Activated naive CD8-positive, alpha-beta T cell treated with anti-CD3 and anti-CD28 coated beads, Interleukin-2, amount 10 ng/mL, durations not matched to agents 7 days and 5 days (primary cell): ENCODE measurements around the gene CHMP5. TPM values are rescaled to one million over a fixed set of nuclear protein-coding genes. Genes with fewer than 3 reads are reported as not detected.
A peak's percentile ranks its signal among the peaks of the same experiment; 100 is the strongest.

ENCODE experiments used
- ATAC-seq: fragments of 150-1000 bp; cut with Tn5 transposase; one replicate; pipeline ENCODE4 v1.10.0; 2021; ENCODE audit warnings: low read depth, moderate library complexity
- POLR2A ChIA-PET: fragments of 350-600 bp; sonication (Branson Sonifier 250); formaldehyde crosslinking; loops from one replicate; lab custom pipeline; 2021; ENCODE audit warnings: antibody characterized with exemption; lab: Charles Lee
- DNase-seq: peaks from one replicate; pipeline ENCODE4 v3.0.0; 2021
- H3K27ac Mint-ChIP-seq: one replicate; pipeline ENCODE4 v1.8.0; 2022; ENCODE audit warnings: mild to moderate bottlenecking, mixed read lengths
- H3K27me3 Mint-ChIP-seq: one replicate; pipeline ENCODE4 v1.8.0; 2022; ENCODE audit warnings: mild to moderate bottlenecking, moderate library complexity, mixed read lengths
- H3K36me3 Mint-ChIP-seq: one replicate; pipeline ENCODE4 v1.8.0; 2021; ENCODE audit warnings: mild to moderate bottlenecking, mixed read lengths
- H3K4me1 Mint-ChIP-seq: one replicate; pipeline ENCODE4 v1.8.0; 2021; ENCODE audit warnings: mixed read lengths
- H3K4me3 Mint-ChIP-seq: one replicate; pipeline ENCODE4 v1.8.0; 2022; ENCODE audit warnings: mild to moderate bottlenecking, moderate library complexity, mixed read lengths
- H3K9me3 Mint-ChIP-seq: one replicate; pipeline ENCODE4 v1.8.0; 2021; ENCODE audit warnings: mixed read lengths
- total RNA-seq, 2 experiments: library from RNA; stranded (reverse); gene quantifications; one replicate each; pipeline ENCODE4 v1.2.3, GENCODE V29; 2021

The CHMP5 gene
- 10 to 100 TPM; 96.1 to 97.1 TPM for total RNA-seq

GRCh38 chr9:33264473-33265177 is at the start of gene CHMP5, which contains the start of gene BAG1:
Gene CHMP5 (plus strand): TSS chr9:33265049. CDS start chr9:33265079, 30 bp downstream.
Gene BAG1 (minus strand): TSS chr9:33264708.
- Mint-ChIP-seq H3K27ac (peak within 1 kb of the TSS; percentile 97), H3K4me3 (peak within 1 kb of the TSS; percentile 98), H3K27me3 (no peaks in the 10 kb centered on the region), H3K36me3 (peaks cover 38% of the 10 kb centered on the region), H3K4me1 (peaks cover 40% of the 10 kb centered on the region), H3K9me3 (no peaks in the 10 kb centered on the region)
- peak; percentile 99 for DNase-seq
- ATAC-seq, result peak; percentile 85
- POLR2A ChIA-PET, result interaction anchor here (0.5 to 5.9 kb wide), 16 partner anchors 9 to 240 kb away, joined by 3 to 36 read pairs (median 5); partner anchors contain the start of genes B4GALT1, DNAJA1, NFX1 and NOL6

- DNase-seq, result no peak
- Mint-ChIP-seq H3K9me3 (no peaks in the 10 kb centered on the region), H3K36me3 (no peaks in the 10 kb centered on the region), H3K4me3 (no peak overlapping the region), H3K27me3 (peaks cover 5% of the 10 kb centered on the region), H3K4me1 (peaks cover 23% of the 10 kb centered on the region), H3K27ac (peak overlapping the region; percentile 62)
- ATAC-seq, result peak; percentile 18
- POLR2A ChIA-PET, result no interaction called here
Observed at GRCh38 chr9:33220681-33221567, 43.9 kb upstream of the CHMP5 start.

- ATAC-seq (no peak), DNase-seq (no peak)
- Mint-ChIP-seq H3K27me3 (peaks cover 5% of the 10 kb centered on the region), H3K4me3 (no peak overlapping the region), H3K27ac (no peak overlapping the region), H3K4me1 (peaks cover 24% of the 10 kb centered on the region), H3K9me3 (no peaks in the 10 kb centered on the region), H3K36me3 (no peaks in the 10 kb centered on the region)
- POLR2A ChIA-PET, result no interaction called here
Observed at GRCh38 chr9:33221568-33221884, 43.3 kb upstream of the CHMP5 start.

- no peak overlapping the region for H3K4me3 Mint-ChIP-seq
- peaks cover 5% of the 10 kb centered on the region for H3K27me3 Mint-ChIP-seq
- ATAC-seq (no peak), DNase-seq (no peak)
- POLR2A ChIA-PET, result no interaction called here
- H3K27ac Mint-ChIP-seq, result no peak overlapping the region
- peaks cover 26% of the 10 kb centered on the region for H3K4me1 Mint-ChIP-seq
- no peaks in the 10 kb centered on the region for H3K9me3 Mint-ChIP-seq
- H3K36me3 Mint-ChIP-seq, result no peaks in the 10 kb centered on the region
Observed at GRCh38 chr9:33222031-33222430, 42.8 kb upstream of the CHMP5 start.

- ATAC-seq (no peak), DNase-seq (no peak)
- Mint-ChIP-seq H3K36me3 (no peaks in the 10 kb centered on the region), H3K4me1 (peaks cover 28% of the 10 kb centered on the region), H3K9me3 (no peaks in the 10 kb centered on the region), H3K27me3 (no peaks in the 10 kb centered on the region), H3K4me3 (no peak overlapping the region), H3K27ac (no peak overlapping the region)
- POLR2A ChIA-PET, result no interaction called here
Observed at GRCh38 chr9:33223696-33224095, 41.2 kb upstream of the CHMP5 start.

GRCh38 chr9:33225319-33226147 is 39.3 kb upstream of the CHMP5 start:
- DNase-seq (peak; percentile 45), ATAC-seq (no peak)
- Mint-ChIP-seq H3K4me1 (peaks cover 27% of the 10 kb centered on the region), H3K36me3 (no peaks in the 10 kb centered on the region), H3K27me3 (no peaks in the 10 kb centered on the region), H3K4me3 (no peak overlapping the region), H3K9me3 (no peaks in the 10 kb centered on the region), H3K27ac (peak overlapping the region; percentile 7)
- POLR2A ChIA-PET, result interaction anchor here (1.3 to 2.0 kb wide), 2 partner anchors 58 to 200 kb away, joined by 4 to 13 read pairs; partner anchors contain the start of genes B4GALT1 and DNAJA1

- peak overlapping the region; percentile 5 for H3K27ac Mint-ChIP-seq
- H3K36me3 Mint-ChIP-seq, result no peaks in the 10 kb centered on the region
- no peak for ATAC-seq
- H3K4me1 Mint-ChIP-seq, result peaks cover 13% of the 10 kb centered on the region
- POLR2A ChIA-PET, result interaction anchor here (2.0 kb wide), 2 partner anchors 151 to 202 kb away, joined by 4 to 13 read pairs; partner anchors contain the start of genes DNAJA1 and SMU1
- no peak for DNase-seq
- H3K27me3 Mint-ChIP-seq, result peaks cover 4% of the 10 kb centered on the region
- no peaks in the 10 kb centered on the region for H3K9me3 Mint-ChIP-seq
- no peak overlapping the region for H3K4me3 Mint-ChIP-seq
Observed at GRCh38 chr9:33227008-33227398, 37.8 kb upstream of the CHMP5 start.

- POLR2A ChIA-PET, result interaction anchor here (0.6 to 2.0 kb wide), 2 partner anchors 152 to 203 kb away, joined by 3 to 4 read pairs; partner anchors contain the start of genes DNAJA1 and SMU1
- peaks cover 13% of the 10 kb centered on the region for H3K4me1 Mint-ChIP-seq
- H3K4me3 Mint-ChIP-seq, result no peak overlapping the region
- DNase-seq (no peak), ATAC-seq (no peak)
- no peak overlapping the region for H3K27ac Mint-ChIP-seq
- H3K27me3 Mint-ChIP-seq, result peaks cover 5% of the 10 kb centered on the region
- no peaks in the 10 kb centered on the region for H3K36me3 Mint-ChIP-seq
- no peaks in the 10 kb centered on the region for H3K9me3 Mint-ChIP-seq
Observed at GRCh38 chr9:33227741-33228140, 37.1 kb upstream of the CHMP5 start.

- Mint-ChIP-seq H3K27me3 (peaks cover 6% of the 10 kb centered on the region), H3K4me1 (peaks cover 13% of the 10 kb centered on the region), H3K27ac (no peak overlapping the region), H3K36me3 (no peaks in the 10 kb centered on the region), H3K4me3 (no peak overlapping the region), H3K9me3 (no peaks in the 10 kb centered on the region)
- ATAC-seq, result no peak
- DNase-seq, result no peak
- POLR2A ChIA-PET, result no interaction called here
Observed at GRCh38 chr9:33228606-33229005, 36.2 kb upstream of the CHMP5 start.

- Mint-ChIP-seq H3K36me3 (no peaks in the 10 kb centered on the region), H3K27ac (no peak overlapping the region), H3K4me3 (no peak overlapping the region), H3K4me1 (peaks cover 13% of the 10 kb centered on the region), H3K9me3 (no peaks in the 10 kb centered on the region), H3K27me3 (peaks cover 6% of the 10 kb centered on the region)
- ATAC-seq (no peak), DNase-seq (no peak)
- POLR2A ChIA-PET, result interaction anchor here (0.6 kb wide), 1 partner anchor 247 kb away, joined by 3 read pairs; no protein-coding TSS in a partner anchor
Observed at GRCh38 chr9:33229359-33230114, 35.3 kb upstream of the CHMP5 start.

GRCh38 chr9:33230756-33231622 is 33.9 kb upstream of the CHMP5 start:
- H3K9me3 Mint-ChIP-seq, result no peaks in the 10 kb centered on the region
- POLR2A ChIA-PET, result no interaction called here
- H3K4me1 Mint-ChIP-seq, result peaks cover 4% of the 10 kb centered on the region
- no peak overlapping the region for H3K27ac Mint-ChIP-seq
- no peak overlapping the region for H3K4me3 Mint-ChIP-seq
- no peak for DNase-seq
- H3K27me3 Mint-ChIP-seq, result peaks cover 6% of the 10 kb centered on the region
- ATAC-seq, result no peak
- no peaks in the 10 kb centered on the region for H3K36me3 Mint-ChIP-seq

GRCh38 chr9:33231623-33231942 is 33.3 kb upstream of the CHMP5 start:
- Mint-ChIP-seq H3K36me3 (no peaks in the 10 kb centered on the region), H3K27me3 (peaks cover 6% of the 10 kb centered on the region), H3K4me1 (peaks cover 4% of the 10 kb centered on the region), H3K4me3 (no peak overlapping the region), H3K27ac (no peak overlapping the region), H3K9me3 (no peaks in the 10 kb centered on the region)
- ATAC-seq (no peak), DNase-seq (no peak)
- POLR2A ChIA-PET, result no interaction called here
